ENCODE measurements around the gene PADI1.

The PADI1 gene

GRCh38 chr1:17185485-17185860, 19.5 kb upstream of the PADI1 start:
- TF ChIP-seq POLR2AphosphoS5 (IDR thresholded peaks at IDR 0.05; ENCODE audit: low read depth) (no peak), SPI1 (IDR thresholded peaks at IDR 0.05; ENCODE audit: borderline replicate concordance, low read depth) (no peak), CTCF (IDR thresholded peaks at IDR 0.05; ENCODE audit: insufficient read depth, low read length) (no peak), REST (IDR thresholded peaks at IDR 0.05; ENCODE audit: insufficient replicate concordance, low read depth) (no peak), GABPA (IDR thresholded peaks at IDR 0.05; ENCODE audit: low read depth) (no peak)
- Histone ChIP-seq H3K27me3 (ENCODE audit: insufficient read depth, poor library complexity, severe bottlenecking) (no peaks in the 10 kb centered on the region), H3K27ac (replicated peaks) (no peak overlapping the region), H3K4me3 (replicated peaks; ENCODE audit: insufficient read depth, low read length) (no peak overlapping the region)
- no peak for DNase-seq (ENCODE audit: low read depth in 1 of 2, low spot score in 1 of 2)

GRCh38 chr1:17186216-17186909, 18.6 kb upstream of the PADI1 start:
- Histone ChIP-seq H3K4me3 (replicated peaks; ENCODE audit: insufficient read depth, low read length) (no peak overlapping the region), H3K27ac (replicated peaks) (no peak overlapping the region), H3K27me3 (ENCODE audit: insufficient read depth, poor library complexity, severe bottlenecking) (no peaks in the 10 kb centered on the region)
- TF ChIP-seq POLR2AphosphoS5 (IDR thresholded peaks at IDR 0.05; ENCODE audit: low read depth): no peak
- no peak for TF ChIP-seq CTCF (IDR thresholded peaks at IDR 0.05; ENCODE audit: insufficient read depth, low read length)
- no peak for TF ChIP-seq GABPA (IDR thresholded peaks at IDR 0.05; ENCODE audit: low read depth)
- no peak for TF ChIP-seq REST (IDR thresholded peaks at IDR 0.05; ENCODE audit: insufficient replicate concordance, low read depth)
- TF ChIP-seq SPI1 (IDR thresholded peaks at IDR 0.05; ENCODE audit: borderline replicate concordance, low read depth): no peak; the same call in 1 of the 2 replicates
- DNase-seq (ENCODE audit: low read depth in 1 of 2, low spot score in 1 of 2): no peak

GRCh38 chr1:17187051-17187450, 17.9 kb upstream of the PADI1 start:
- no peak for TF ChIP-seq SPI1 (IDR thresholded peaks at IDR 0.05; ENCODE audit: borderline replicate concordance, low read depth)
- TF ChIP-seq REST (IDR thresholded peaks at IDR 0.05; ENCODE audit: insufficient replicate concordance, low read depth): no peak
- TF ChIP-seq CTCF (IDR thresholded peaks at IDR 0.05; ENCODE audit: insufficient read depth, low read length): no peak
- no peak for TF ChIP-seq POLR2AphosphoS5 (IDR thresholded peaks at IDR 0.05; ENCODE audit: low read depth)
- no peak for TF ChIP-seq GABPA (IDR thresholded peaks at IDR 0.05; ENCODE audit: low read depth)
- Histone ChIP-seq H3K4me3 (replicated peaks; ENCODE audit: insufficient read depth, low read length) (no peak overlapping the region), H3K27me3 (ENCODE audit: insufficient read depth, poor library complexity, severe bottlenecking) (no peaks in the 10 kb centered on the region), H3K27ac (replicated peaks) (no peak overlapping the region)
- DNase-seq (ENCODE audit: low read depth in 1 of 2, low spot score in 1 of 2): no peak

Measured in HL-60 (cell line).